ENCODE measurements around the gene RASSF8.
A peak's percentile ranks its signal among the peaks of the same experiment; 100 is the strongest.

Gene RASSF8

GRCh38 chr12:26011099-26011498 lies 52.6 kb downstream of the RASSF8 start:
- Histone ChIP-seq H3K36me3 (replicated peaks) (no peaks in the 10 kb centered on the region), H3K4me1 (peaks cover 16% of the 10 kb centered on the region), H3K4me3 (no peak overlapping the region), H3K9me3 (no peaks in the 10 kb centered on the region), H3K27me3 (ENCODE audit: low read depth) (no peaks in the 10 kb centered on the region)
- in situ Hi-C loops (cut with MboI; ENCODE audit: low sequenced_read_pairs) = no loop called here
- DNase-seq (ENCODE audit: low spot score in 2 of 2) = no peak

- Histone ChIP-seq H3K4me1 (peaks cover 8% of the 10 kb centered on the region), H3K36me3 (replicated peaks) (no peaks in the 10 kb centered on the region), H3K4me3 (no peak overlapping the region), H3K27me3 (ENCODE audit: low read depth) (no peaks in the 10 kb centered on the region), H3K9me3 (no peaks in the 10 kb centered on the region)
- in situ Hi-C loops (cut with MboI; ENCODE audit: low sequenced_read_pairs) = no loop called here
- no peak for DNase-seq (ENCODE audit: low spot score in 2 of 2)
Observed at GRCh38 chr12:26014085-26014484, 55.6 kb downstream of the RASSF8 start.

GRCh38 chr12:26016516-26016915 lies 58.0 kb downstream of the RASSF8 start:
- no peak overlapping the region for H3K4me3 ChIP-seq
- no peaks in the 10 kb centered on the region for H3K27me3 ChIP-seq (ENCODE audit: low read depth)
- in situ Hi-C loops (cut with MboI; ENCODE audit: low sequenced_read_pairs) = no loop called here
- peaks cover 8% of the 10 kb centered on the region for H3K4me1 ChIP-seq
- H3K9me3 ChIP-seq = no peaks in the 10 kb centered on the region
- DNase-seq (ENCODE audit: low spot score in 2 of 2) = no peak
- H3K36me3 ChIP-seq (replicated peaks) = no peaks in the 10 kb centered on the region

GRCh38 chr12:26017484-26018211 lies 59.2 kb downstream of the RASSF8 start:
- Histone ChIP-seq H3K9me3 (no peaks in the 10 kb centered on the region), H3K4me1 (peaks cover 8% of the 10 kb centered on the region), H3K36me3 (replicated peaks) (no peaks in the 10 kb centered on the region), H3K4me3 (no peak overlapping the region), H3K27me3 (ENCODE audit: low read depth) (no peaks in the 10 kb centered on the region)
- in situ Hi-C loops (cut with MboI; ENCODE audit: low sequenced_read_pairs) = no loop called here
- DNase-seq (ENCODE audit: low spot score in 2 of 2) = peak; percentile 43 to 72

- DNase-seq (ENCODE audit: low spot score in 2 of 2) = no peak
- H3K27me3 ChIP-seq (ENCODE audit: low read depth) = no peaks in the 10 kb centered on the region
- in situ Hi-C loops (cut with MboI; ENCODE audit: low sequenced_read_pairs) = no loop called here
- no peaks in the 10 kb centered on the region for H3K36me3 ChIP-seq (replicated peaks)
- no peaks in the 10 kb centered on the region for H3K9me3 ChIP-seq
- H3K4me1 ChIP-seq = peaks cover 8% of the 10 kb centered on the region
- H3K4me3 ChIP-seq = no peak overlapping the region
Observed at GRCh38 chr12:26018926-26019325, 60.4 kb downstream of the RASSF8 start.

GRCh38 chr12:26021534-26021933 lies 63.1 kb downstream of the RASSF8 start:
- Histone ChIP-seq H3K27me3 (ENCODE audit: low read depth) (no peaks in the 10 kb centered on the region), H3K36me3 (replicated peaks) (no peaks in the 10 kb centered on the region), H3K9me3 (no peaks in the 10 kb centered on the region), H3K4me1 (no peaks in the 10 kb centered on the region), H3K4me3 (no peak overlapping the region)
- in situ Hi-C loops (cut with MboI; ENCODE audit: low sequenced_read_pairs) = loop anchor here (10.0 kb wide), 1 partner anchor 587 kb away; no protein-coding TSS in a partner anchor
- no peak for DNase-seq (ENCODE audit: low spot score in 2 of 2)

GRCh38 chr12:26022043-26022442 lies 63.6 kb downstream of the RASSF8 start:
- H3K4me1 ChIP-seq = no peaks in the 10 kb centered on the region
- H3K27me3 ChIP-seq (ENCODE audit: low read depth) = no peaks in the 10 kb centered on the region
- no peaks in the 10 kb centered on the region for H3K9me3 ChIP-seq
- no peak overlapping the region for H3K4me3 ChIP-seq
- no peak for DNase-seq (ENCODE audit: low spot score in 2 of 2)
- H3K36me3 ChIP-seq (replicated peaks) = no peaks in the 10 kb centered on the region
- in situ Hi-C loops (cut with MboI; ENCODE audit: low sequenced_read_pairs) = loop anchor here (10.0 kb wide), 1 partner anchor 587 kb away; no protein-coding TSS in a partner anchor

GRCh38 chr12:26026713-26027112 lies 68.2 kb downstream of the RASSF8 start:
- H3K4me1 ChIP-seq = peaks cover 2% of the 10 kb centered on the region; the same call in 1 of the 2 replicates
- in situ Hi-C loops (cut with MboI; ENCODE audit: low sequenced_read_pairs) = loop anchor here (10.0 to 25.0 kb wide), 2 partner anchors 464 to 592 kb away; partner anchors contain the start of gene LMNTD1
- no peaks in the 10 kb centered on the region for H3K36me3 ChIP-seq (replicated peaks)
- no peak overlapping the region for H3K4me3 ChIP-seq
- no peak for DNase-seq (ENCODE audit: low spot score in 2 of 2)
- no peaks in the 10 kb centered on the region for H3K27me3 ChIP-seq (ENCODE audit: low read depth)
- no peaks in the 10 kb centered on the region for H3K9me3 ChIP-seq

GRCh38 chr12:26027401-26027800 lies 68.9 kb downstream of the RASSF8 start:
- H3K4me1 ChIP-seq = peaks cover 2% of the 10 kb centered on the region; the same call in 1 of the 2 replicates
- DNase-seq (ENCODE audit: low spot score in 2 of 2) = no peak
- in situ Hi-C loops (cut with MboI; ENCODE audit: low sequenced_read_pairs) = loop anchor here (10.0 to 25.0 kb wide), 2 partner anchors 465 to 593 kb away; partner anchors contain the start of gene LMNTD1
- no peak overlapping the region for H3K4me3 ChIP-seq
- no peaks in the 10 kb centered on the region for H3K9me3 ChIP-seq
- no peaks in the 10 kb centered on the region for H3K36me3 ChIP-seq (replicated peaks)
- no peaks in the 10 kb centered on the region for H3K27me3 ChIP-seq (ENCODE audit: low read depth)

- peak; percentile 31 to 59 for DNase-seq (ENCODE audit: low spot score in 2 of 2)
- H3K4me1 ChIP-seq = peaks cover 2% of the 10 kb centered on the region; the same call in 1 of the 2 replicates
- in situ Hi-C loops (cut with MboI; ENCODE audit: low sequenced_read_pairs) = loop anchor here (10.0 to 25.0 kb wide), 2 partner anchors 467 to 594 kb away; partner anchors contain the start of gene LMNTD1
- no peaks in the 10 kb centered on the region for H3K36me3 ChIP-seq (replicated peaks)
- H3K27me3 ChIP-seq (ENCODE audit: low read depth) = no peaks in the 10 kb centered on the region
- no peaks in the 10 kb centered on the region for H3K9me3 ChIP-seq
- no peak overlapping the region for H3K4me3 ChIP-seq
Observed at GRCh38 chr12:26028953-26029735, 70.7 kb downstream of the RASSF8 start.

GRCh38 chr12:26029736-26030022 lies 71.2 kb downstream of the RASSF8 start:
- Histone ChIP-seq H3K4me1 (peaks cover 2% of the 10 kb centered on the region; the same call in 1 of the 2 replicates), H3K4me3 (no peak overlapping the region)
- in situ Hi-C loops (cut with MboI; ENCODE audit: low sequenced_read_pairs) = loop anchor here (10.0 to 25.0 kb wide), 2 partner anchors 467 to 595 kb away; partner anchors contain the start of gene LMNTD1

GRCh38 chr12:26030371-26030770 lies 71.9 kb downstream of the RASSF8 start:
- peaks cover 2% of the 10 kb centered on the region; the same call in 1 of the 2 replicates for H3K4me1 ChIP-seq
- in situ Hi-C loops (cut with MboI; ENCODE audit: low sequenced_read_pairs) = loop anchor here (25.0 kb wide), 1 partner anchor 468 kb away; the partner anchor contains the start of gene LMNTD1
- DNase-seq (ENCODE audit: low spot score in 2 of 2) = no peak

More at GRCh38 chr12:26029736-26030022, 71.2 kb downstream of the RASSF8 start:
- DNase-seq (ENCODE audit: low spot score in 2 of 2) = no peak
- Histone ChIP-seq H3K27me3 (ENCODE audit: low read depth) (no peaks in the 10 kb centered on the region), H3K9me3 (no peaks in the 10 kb centered on the region), H3K36me3 (replicated peaks) (no peaks in the 10 kb centered on the region)

GRCh38 chr12:26031318-26031717 lies 72.8 kb downstream of the RASSF8 start:
- in situ Hi-C loops (cut with MboI; ENCODE audit: low sequenced_read_pairs) = loop anchor here (25.0 kb wide), 1 partner anchor 469 kb away; the partner anchor contains the start of gene LMNTD1
- DNase-seq (ENCODE audit: low spot score in 2 of 2) = no peak
- H3K36me3 ChIP-seq (replicated peaks) = no peaks in the 10 kb centered on the region
- H3K27me3 ChIP-seq (ENCODE audit: low read depth) = no peaks in the 10 kb centered on the region
- H3K9me3 ChIP-seq = no peaks in the 10 kb centered on the region
- no peak overlapping the region for H3K4me3 ChIP-seq
- peaks cover 2% of the 10 kb centered on the region; the same call in 1 of the 2 replicates for H3K4me1 ChIP-seq

More at GRCh38 chr12:26030371-26030770, 71.9 kb downstream of the RASSF8 start:
- Histone ChIP-seq H3K36me3 (replicated peaks) (no peaks in the 10 kb centered on the region), H3K27me3 (ENCODE audit: low read depth) (no peaks in the 10 kb centered on the region), H3K4me3 (no peak overlapping the region), H3K9me3 (no peaks in the 10 kb centered on the region)

All from HAP-1 (cell line).